PC-3 (cell line): ENCODE data around the gene ABHD2.

Experiments used
- EZH2 ChIP-seq: fragments of 300-600 bp; sonication (generic); IDR thresholded peaks from one replicate; pipeline ENCODE4 v1.6.1; 2017; ENCODE audit warnings: antibody characterized with exemption, mild to moderate bottlenecking, low read length; ENCODE audit not compliant: unreplicated experiment
- EZH2phosphoT487 ChIP-seq: fragments of 300-600 bp; sonication (generic); IDR thresholded peaks from 2 replicates; pipeline ENCODE4 v1.6.1; 2018; ENCODE audit warnings: mild to moderate bottlenecking, antibody characterized with exemption, low read length, borderline replicate concordance
- TF ChIP-seq, protein P1 (sequence below): fragments of 300-600 bp; sonication (generic); conservative IDR thresholded peaks from 2 replicates; pipeline ENCODE4 v1.5.1; 2017; ENCODE audit warnings: antibody characterized with exemption, low read depth, mild to moderate bottlenecking, low read length

DNA sequence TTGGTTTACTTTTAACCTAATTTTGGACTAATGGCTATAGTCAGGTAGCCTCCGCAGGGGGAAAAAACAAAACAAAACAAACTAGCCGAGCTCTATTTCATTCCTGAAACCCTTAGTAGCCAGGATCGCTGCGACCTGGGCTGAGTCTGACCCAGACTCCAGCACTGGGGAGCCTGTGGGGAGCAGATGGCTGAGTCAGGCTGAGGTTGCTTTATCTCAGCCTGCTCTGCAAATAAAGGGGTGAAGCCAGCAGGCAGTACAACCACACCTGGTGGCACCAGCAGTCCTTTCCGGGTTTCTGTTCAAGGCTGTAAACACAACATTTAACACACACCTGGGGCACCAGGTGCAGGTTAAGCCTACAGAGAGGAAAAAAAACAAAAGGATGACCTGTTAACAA, 27.3 kb downstream of the ABHD2 start:
- TF ChIP-seq, protein P1, sequence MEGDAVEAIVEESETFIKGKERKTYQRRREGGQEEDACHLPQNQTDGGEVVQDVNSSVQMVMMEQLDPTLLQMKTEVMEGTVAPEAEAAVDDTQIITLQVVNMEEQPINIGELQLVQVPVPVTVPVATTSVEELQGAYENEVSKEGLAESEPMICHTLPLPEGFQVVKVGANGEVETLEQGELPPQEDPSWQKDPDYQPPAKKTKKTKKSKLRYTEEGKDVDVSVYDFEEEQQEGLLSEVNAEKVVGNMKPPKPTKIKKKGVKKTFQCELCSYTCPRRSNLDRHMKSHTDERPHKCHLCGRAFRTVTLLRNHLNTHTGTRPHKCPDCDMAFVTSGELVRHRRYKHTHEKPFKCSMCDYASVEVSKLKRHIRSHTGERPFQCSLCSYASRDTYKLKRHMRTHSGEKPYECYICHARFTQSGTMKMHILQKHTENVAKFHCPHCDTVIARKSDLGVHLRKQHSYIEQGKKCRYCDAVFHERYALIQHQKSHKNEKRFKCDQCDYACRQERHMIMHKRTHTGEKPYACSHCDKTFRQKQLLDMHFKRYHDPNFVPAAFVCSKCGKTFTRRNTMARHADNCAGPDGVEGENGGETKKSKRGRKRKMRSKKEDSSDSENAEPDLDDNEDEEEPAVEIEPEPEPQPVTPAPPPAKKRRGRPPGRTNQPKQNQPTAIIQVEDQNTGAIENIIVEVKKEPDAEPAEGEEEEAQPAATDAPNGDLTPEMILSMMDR, result no peak
- TF ChIP-seq EZH2 (no peak), EZH2phosphoT487 (no peak)
